PC-9 (cell line): ENCODE results near the gene BPIFB2.

Source experiments
- CTCF ChIP-seq: fragments of 200-600 bp; sonication (generic); conservative IDR thresholded peaks from 2 replicates; pipeline ENCODE4 v1.6.1; 2017; ENCODE audit warnings: mixed run types, antibody characterized with exemption, mild to moderate bottlenecking, moderate library complexity
- EZH2 ChIP-seq: fragments of 200-600 bp; sonication (generic); IDR thresholded peaks from 2 replicates; pipeline ENCODE4 v1.8.0; 2017; ENCODE audit warnings: antibody characterized with exemption, low read depth

GRCh38 chr20:33004141-33004751 lies 3.3 kb upstream of the BPIFB2 start, which contains the start of gene SUN5:
- TF ChIP-seq EZH2 (no peak), CTCF (no peak)
